Nephron (organoid): Measurements from ENCODE around the gene RMC1.
A peak's percentile ranks its signal among the peaks of the same experiment; 100 is the strongest.

ENCODE experiments used
- H3K27ac Mint-ChIP-seq, 3 experiments: 2 replicates each; pipeline ENCODE4 v1.8.0; 2020; ENCODE audit warnings: mixed read lengths in 3 of 3, mild to moderate bottlenecking in 2 of 3, moderate library complexity in 1 of 3
- H3K27me3 Mint-ChIP-seq: 2 replicates; pipeline ENCODE4 v1.8.0; 2021; ENCODE audit warnings: low read depth, mild to moderate bottlenecking, moderate library complexity, mixed read lengths
- H3K36me3 Mint-ChIP-seq: 2 replicates; pipeline ENCODE4 v1.8.0; 2020; ENCODE audit warnings: low read depth, mixed read lengths
- H3K4me1 Mint-ChIP-seq: 2 replicates; pipeline ENCODE4 v1.8.0; 2020; ENCODE audit warnings: mixed read lengths
- H3K4me3 Mint-ChIP-seq, 3 experiments: 2 replicates each; pipeline ENCODE4 v1.8.0; 2020; ENCODE audit warnings: mild to moderate bottlenecking in 3 of 3, mixed read lengths in 3 of 3, moderate library complexity in 2 of 3
- H3K9me3 Mint-ChIP-seq: 2 replicates; pipeline ENCODE4 v1.8.0; 2020; ENCODE audit warnings: mixed read lengths
- CTCF ChIP-seq, 3 experiments: fragments of 200-600 bp; sonication (generic); IDR thresholded peaks; one replicate each; pipeline ENCODE4 v1.5.0; 2021; ENCODE audit warnings: antibody characterized with exemption in 3 of 3; ENCODE audit not compliant: unreplicated experiment in 3 of 3

The RMC1 gene

DNA sequence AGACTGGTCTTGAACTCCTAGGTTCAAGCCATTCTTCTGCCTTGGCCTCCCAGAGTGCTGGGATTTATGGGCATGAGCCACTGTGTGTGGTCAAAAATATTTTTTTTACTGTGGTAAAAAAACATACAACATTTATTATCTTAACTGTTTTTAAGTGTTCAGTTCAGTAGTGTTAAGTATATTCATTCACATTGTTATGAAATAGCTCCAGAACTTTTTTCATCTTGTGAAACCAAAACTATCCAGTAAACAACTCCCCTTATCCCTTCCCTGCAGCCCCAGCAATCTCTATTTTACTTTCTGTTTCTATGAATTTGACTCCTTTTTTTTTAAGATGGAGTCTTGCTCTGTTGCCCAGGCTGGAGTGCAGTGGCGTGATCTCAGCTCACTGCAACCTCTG is 9.3 kb downstream of the RMC1 start:
- no peak for TF ChIP-seq CTCF (IDR thresholded peaks at IDR 0.05; ENCODE audit: unreplicated experiment in 3 of 3)
- Mint-ChIP-seq H3K4me1 (no peaks in the 10 kb centered on the region), H3K9me3 (no peaks in the 10 kb centered on the region), H3K4me3 (no peak overlapping the region), H3K36me3 (peaks cover 55% of the 10 kb centered on the region), H3K27ac (no peak overlapping the region), H3K27me3 (peaks cover 3% of the 10 kb centered on the region)

- Mint-ChIP-seq H3K27ac (peak overlapping the region; percentile 7 to 70 (median 16)), H3K4me1 (no peaks in the 10 kb centered on the region), H3K9me3 (no peaks in the 10 kb centered on the region)
Observed at GRCh38 chr18:23515911-23516546, 12.7 kb downstream of the RMC1 start.

DNA sequence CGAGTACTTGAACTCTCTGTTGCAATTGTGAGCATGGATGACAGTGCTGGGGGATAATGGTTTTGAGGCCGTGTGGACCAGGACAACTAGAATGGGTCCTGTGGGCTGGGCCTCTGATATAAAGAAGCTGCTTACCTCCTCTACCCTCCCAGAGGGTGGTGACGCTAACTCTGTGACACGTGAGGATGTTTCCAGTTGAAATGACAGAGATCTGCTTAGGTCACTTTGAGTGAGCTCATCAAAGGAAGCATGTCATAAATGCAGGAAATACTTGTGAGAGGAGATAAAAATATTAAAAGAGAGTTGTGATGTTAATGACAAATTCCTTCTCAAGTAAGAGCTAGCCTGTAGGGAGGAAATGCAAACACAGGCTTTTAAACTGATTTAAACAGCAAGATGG is 16.4 kb downstream of the RMC1 start:
- Mint-ChIP-seq H3K4me1 (no peaks in the 10 kb centered on the region), H3K27me3 (no peaks in the 10 kb centered on the region), H3K9me3 (no peaks in the 10 kb centered on the region), H3K4me3 (no peak overlapping the region), H3K27ac (no peak overlapping the region), H3K36me3 (peaks cover 67% of the 10 kb centered on the region)
- TF ChIP-seq CTCF (IDR thresholded peaks at IDR 0.05; ENCODE audit: unreplicated experiment in 3 of 3): no peak

More at GRCh38 chr18:23515911-23516546, 12.7 kb downstream of the RMC1 start:
- peaks cover 3% of the 10 kb centered on the region for H3K27me3 Mint-ChIP-seq
- peak; percentile 78 to 84 (median 80) for TF ChIP-seq CTCF (IDR thresholded peaks at IDR 0.05; ENCODE audit: unreplicated experiment in 3 of 3)
- H3K36me3 Mint-ChIP-seq: peaks cover 53% of the 10 kb centered on the region
- H3K4me3 Mint-ChIP-seq: no peak overlapping the region

DNA sequence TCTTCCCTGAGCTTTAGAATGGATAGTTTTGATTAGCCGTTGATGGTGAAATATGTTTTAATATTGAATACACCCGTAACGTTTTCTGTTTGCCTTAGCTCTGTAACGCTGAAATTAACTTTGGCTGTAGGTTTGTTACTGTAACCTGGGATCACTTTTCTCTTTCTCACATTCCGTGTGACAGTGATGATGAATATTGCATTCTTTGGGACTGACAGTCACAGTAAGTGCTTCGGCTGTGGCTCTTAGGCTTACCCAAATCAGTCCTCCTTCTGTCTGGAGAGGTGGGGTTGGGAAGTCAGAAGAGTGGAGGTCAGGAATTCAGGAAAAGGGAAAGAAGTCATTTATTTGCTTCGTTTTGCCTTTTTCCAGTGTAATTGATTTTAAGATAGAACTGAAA is 18.0 kb downstream of the RMC1 start:
- peaks cover 68% of the 10 kb centered on the region for H3K36me3 Mint-ChIP-seq
- H3K27me3 Mint-ChIP-seq: no peaks in the 10 kb centered on the region
- no peak for TF ChIP-seq CTCF (IDR thresholded peaks at IDR 0.05; ENCODE audit: unreplicated experiment in 3 of 3)
- H3K4me3 Mint-ChIP-seq: no peak overlapping the region
- H3K9me3 Mint-ChIP-seq: no peaks in the 10 kb centered on the region
- no peak overlapping the region for H3K27ac Mint-ChIP-seq
- H3K4me1 Mint-ChIP-seq: no peaks in the 10 kb centered on the region

GRCh38 chr18:23521907-23522306 is 18.6 kb downstream of the RMC1 start:
- Mint-ChIP-seq H3K27ac (no peak overlapping the region), H3K36me3 (peaks cover 74% of the 10 kb centered on the region), H3K9me3 (no peaks in the 10 kb centered on the region), H3K27me3 (no peaks in the 10 kb centered on the region), H3K4me3 (no peak overlapping the region), H3K4me1 (peaks cover 5% of the 10 kb centered on the region)
- no peak for TF ChIP-seq CTCF (IDR thresholded peaks at IDR 0.05; ENCODE audit: unreplicated experiment in 3 of 3)
